ENCODE results near the gene SPRYD4. TPM values are rescaled to one million over a fixed set of nuclear protein-coding genes. Genes with fewer than 3 reads are reported as not detected.

Gene SPRYD4
- total RNA-seq, 1 donor from 2014 or later = 3.6 TPM

- no peak for TF ChIP-seq CTCF (IDR thresholded peaks at IDR 0.05; ENCODE audit: borderline replicate concordance)
- Histone ChIP-seq H3K27me3 (ENCODE audit: low read depth) (no peaks in the 10 kb centered on the region), H3K4me3 (peak overlapping the region; percentile 69), H3K36me3 (no peaks in the 10 kb centered on the region), H3K27ac (replicated peaks) (peak overlapping the region; percentile 91), H3K9me3 (replicated peaks) (no peaks in the 10 kb centered on the region), H3K4me1 (peaks cover 86% of the 10 kb centered on the region)
- DNase-seq = no peak
- intact Hi-C loops (cut with micrococcal nuclease) = no loop called here
Measured at GRCh38 chr12:56522411-56523193, 54.2 kb downstream of the SPRYD4 start.

GRCh38 chr12:56528846-56529245 lies 60.5 kb downstream of the SPRYD4 start:
- DNase-seq = no peak
- Histone ChIP-seq H3K4me3 (no peak overlapping the region), H3K4me1 (peaks cover 79% of the 10 kb centered on the region), H3K36me3 (no peaks in the 10 kb centered on the region), H3K9me3 (replicated peaks) (no peaks in the 10 kb centered on the region), H3K27me3 (ENCODE audit: low read depth) (no peaks in the 10 kb centered on the region), H3K27ac (replicated peaks) (no peak overlapping the region)
- intact Hi-C loops (cut with micrococcal nuclease) = no loop called here
- TF ChIP-seq CTCF (IDR thresholded peaks at IDR 0.05; ENCODE audit: borderline replicate concordance) = no peak

Other genes starting within 250 kb of the SPRYD4 start
- 51.4 TPM for gene RNF41, start 246.7 kb upstream of the SPRYD4 start, total RNA-seq
- gene NABP2, start 244.2 kb upstream of the SPRYD4 start, total RNA-seq = 20.3 TPM
- not detected for gene SLC39A5, start 238.5 kb upstream of the SPRYD4 start, total RNA-seq
- gene ANKRD52, start 210.2 kb upstream of the SPRYD4 start, total RNA-seq = 25.1 TPM
- gene COQ10A, start 201.6 kb upstream of the SPRYD4 start, total RNA-seq = 203 TPM
- 780 TPM for gene CS, start 168.2 kb upstream of the SPRYD4 start, total RNA-seq
- gene CNPY2, start 152.6 kb upstream of the SPRYD4 start, total RNA-seq = 33.4 TPM
- 49.5 TPM for gene PAN2, start 134.6 kb upstream of the SPRYD4 start, total RNA-seq
- not detected for gene IL23A, start 129.7 kb upstream of the SPRYD4 start, total RNA-seq
- gene STAT2, start 108.5 kb upstream of the SPRYD4 start, total RNA-seq = 34.9 TPM
- gene APOF, start 105.7 kb upstream of the SPRYD4 start, total RNA-seq = not detected
- 2.2 TPM for gene TIMELESS, start 19.2 kb upstream of the SPRYD4 start, total RNA-seq
- gene MIP, start 13.9 kb upstream of the SPRYD4 start, total RNA-seq = not detected
- gene GLS2, start 19.6 kb downstream of the SPRYD4 start, total RNA-seq = 0.49 TPM
- 33.2 TPM for gene RBMS2, start 53.2 kb downstream of the SPRYD4 start, total RNA-seq
- gene BAZ2A, start 161.7 kb downstream of the SPRYD4 start, total RNA-seq = 39.1 TPM
- gene ATP5F1B, start 177.4 kb downstream of the SPRYD4 start, total RNA-seq = 3,068 TPM
- gene PTGES3, start 219.7 kb downstream of the SPRYD4 start, total RNA-seq = 136 TPM

Measured in left ventricle myocardium inferior (tissue), 1 donor.